GM19351 (cell line): ENCODE measurements around the gene RIPOR3.
"Not testable (repeated sequence)": the region's sequence is repeated elsewhere in the genome, so short reads cannot be mapped to it uniquely, and the experiment has no call there.

Experiments
- ATAC-seq: cut with Tn5 transposase; IDR thresholded peaks from one replicate; pipeline ENCODE4 v1.9.1; 2021; ENCODE audit warnings: mild to moderate bottlenecking, moderate library complexity; ENCODE audit not compliant: unreplicated experiment

RIPOR3 gene

DNA sequence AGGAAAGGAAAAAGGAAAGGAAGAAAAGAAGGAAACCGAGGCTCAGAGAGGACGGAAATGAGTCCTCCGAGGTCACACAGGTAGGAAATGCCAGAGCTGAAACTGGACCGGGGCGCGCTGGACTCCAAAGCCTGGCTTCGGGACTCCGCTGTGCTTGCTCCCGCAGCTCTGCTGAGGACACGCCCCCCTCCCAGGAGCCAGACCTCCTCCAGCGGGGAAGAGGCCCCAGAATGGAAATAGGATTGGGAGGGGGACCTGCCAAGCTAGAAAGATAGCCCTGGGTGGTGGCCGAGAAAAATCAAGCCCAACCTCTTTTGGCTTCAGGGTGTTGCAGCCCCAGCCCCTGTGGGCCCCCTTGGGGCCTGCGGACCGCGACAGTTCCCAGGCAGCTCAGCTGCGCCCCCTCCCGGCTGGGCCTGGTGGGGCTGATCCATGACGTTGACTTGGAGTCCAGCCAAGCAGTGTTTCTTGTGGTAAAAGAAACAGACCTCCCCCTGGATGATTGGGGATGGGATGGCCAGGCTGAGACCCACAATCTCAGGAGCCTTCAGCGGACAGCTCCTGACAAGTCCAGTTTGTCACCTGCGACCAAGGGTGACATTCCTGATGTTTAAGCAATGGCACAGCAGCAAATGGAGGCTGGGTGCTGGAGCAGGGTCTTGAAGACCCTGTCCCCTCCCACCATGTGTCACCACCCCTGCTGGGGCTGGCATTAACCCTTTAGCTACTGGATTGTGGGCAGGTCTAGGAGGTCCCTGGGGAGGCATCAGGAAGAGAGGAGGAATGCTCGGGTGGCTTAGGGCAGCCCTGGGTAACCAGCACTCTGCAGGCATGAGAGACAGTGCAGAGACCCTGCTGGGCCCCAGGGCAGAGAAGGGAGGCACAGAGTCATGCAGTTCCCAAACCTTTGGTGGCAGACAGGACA lies 55.4 kb downstream of the RIPOR3 start:
- no peak for ATAC-seq

DNA sequence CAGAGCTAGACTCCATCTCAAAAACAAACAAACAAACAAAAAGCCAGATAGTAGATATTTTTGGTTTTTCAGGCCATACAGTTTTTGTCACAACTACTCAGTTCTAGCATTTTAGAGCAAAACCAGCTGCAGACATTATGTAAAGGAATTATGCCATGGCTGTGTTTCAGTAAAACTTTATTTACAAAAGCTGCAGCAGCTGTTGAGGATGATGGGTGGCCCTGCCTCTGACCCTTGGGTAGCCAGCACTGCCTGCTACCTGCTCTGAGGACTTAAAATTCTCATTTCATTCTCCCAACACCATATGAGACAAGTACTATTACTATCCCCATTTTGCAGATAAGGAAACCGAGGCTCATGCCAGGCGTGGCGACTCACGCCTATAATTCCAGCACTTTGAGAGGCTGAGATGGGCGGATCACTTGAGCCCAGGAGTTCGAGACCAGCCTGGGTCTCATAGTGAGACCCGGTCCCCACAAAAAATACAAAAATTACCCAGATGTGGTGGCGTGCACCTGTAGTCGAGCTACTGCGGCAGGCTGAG lies 56.3 kb downstream of the RIPOR3 start:
- ATAC-seq: no peak

DNA sequence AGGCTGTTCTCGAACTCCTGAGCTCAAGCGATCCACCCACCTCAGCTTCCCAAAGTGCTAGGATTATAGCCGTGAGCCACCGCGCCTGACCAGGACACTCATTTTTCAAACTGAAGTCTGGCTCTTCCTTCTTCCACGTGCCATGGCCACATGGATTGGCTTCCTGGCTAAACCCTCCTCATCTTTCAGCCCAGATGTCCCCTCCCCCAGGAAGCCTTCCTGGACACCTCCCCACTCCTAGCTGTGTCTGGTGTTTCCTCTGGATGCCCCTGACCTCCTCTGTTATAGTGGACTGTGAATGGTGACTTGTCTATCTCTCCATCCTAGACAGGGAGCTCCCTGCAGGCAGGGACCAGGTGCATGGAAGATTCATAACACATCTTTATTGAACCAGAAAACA lies 57.2 kb downstream of the RIPOR3 start:
- ATAC-seq: no peak

DNA sequence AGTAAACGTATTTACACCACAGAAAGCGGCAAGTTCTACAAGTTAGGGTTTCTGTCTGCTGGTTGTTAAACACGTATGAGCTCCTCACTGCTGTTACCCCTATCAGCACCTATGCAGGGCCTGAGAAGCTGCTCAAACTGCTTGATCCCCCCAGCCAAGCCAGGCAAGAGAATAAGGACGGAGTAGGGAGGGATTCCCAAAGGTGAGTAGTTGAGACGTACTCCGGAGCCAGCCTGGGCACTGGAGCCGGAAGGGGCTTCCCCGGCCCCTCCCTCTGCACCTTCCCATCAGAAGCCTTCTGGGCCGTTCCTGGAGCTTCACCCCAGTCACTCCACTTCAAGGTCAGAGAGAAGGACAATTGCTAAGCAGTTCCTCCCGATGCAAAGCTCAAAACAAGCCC lies 58.0 kb downstream of the RIPOR3 start:
- ATAC-seq: no peak

DNA sequence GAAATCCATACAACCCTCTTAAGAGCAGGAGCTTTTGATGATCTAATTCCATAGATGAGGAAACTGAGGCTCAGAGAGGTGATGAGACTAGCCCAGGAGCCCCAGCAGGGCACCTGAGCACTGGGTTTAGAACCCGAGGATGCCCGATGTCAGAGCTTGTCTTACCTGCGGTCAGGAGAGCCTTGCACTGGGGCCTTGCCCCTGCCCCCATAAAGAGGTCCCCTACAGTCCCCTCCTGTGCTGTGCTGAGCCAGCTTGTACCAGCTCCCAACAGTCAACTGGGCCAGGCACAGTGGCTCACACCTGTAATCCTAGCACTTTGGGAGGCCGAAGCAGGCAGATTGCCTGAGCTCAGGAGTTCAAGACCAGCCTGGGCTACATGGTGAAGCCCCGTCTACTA lies 58.6 kb downstream of the RIPOR3 start:
- no peak for ATAC-seq

DNA sequence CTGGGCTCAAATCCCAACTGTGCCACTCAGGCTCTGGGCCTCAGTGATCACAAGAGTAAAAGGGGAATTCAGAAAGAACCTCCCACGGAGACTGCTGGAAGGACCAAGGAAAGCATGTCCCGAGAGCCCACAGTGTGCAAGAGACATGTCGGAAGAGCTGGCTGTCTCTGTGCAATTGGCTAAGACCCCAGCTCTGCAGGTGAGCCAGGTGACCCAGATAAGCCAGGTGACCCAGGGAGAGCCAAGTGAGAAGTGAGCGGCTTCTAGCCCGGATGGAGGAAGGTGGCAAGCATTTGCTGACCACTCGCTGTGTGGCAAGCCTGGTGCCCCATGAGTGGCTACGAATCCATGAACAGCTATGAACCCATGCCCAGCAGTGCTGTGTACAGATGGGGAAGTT lies 59.1 kb downstream of the RIPOR3 start:
- ATAC-seq: no peak

DNA sequence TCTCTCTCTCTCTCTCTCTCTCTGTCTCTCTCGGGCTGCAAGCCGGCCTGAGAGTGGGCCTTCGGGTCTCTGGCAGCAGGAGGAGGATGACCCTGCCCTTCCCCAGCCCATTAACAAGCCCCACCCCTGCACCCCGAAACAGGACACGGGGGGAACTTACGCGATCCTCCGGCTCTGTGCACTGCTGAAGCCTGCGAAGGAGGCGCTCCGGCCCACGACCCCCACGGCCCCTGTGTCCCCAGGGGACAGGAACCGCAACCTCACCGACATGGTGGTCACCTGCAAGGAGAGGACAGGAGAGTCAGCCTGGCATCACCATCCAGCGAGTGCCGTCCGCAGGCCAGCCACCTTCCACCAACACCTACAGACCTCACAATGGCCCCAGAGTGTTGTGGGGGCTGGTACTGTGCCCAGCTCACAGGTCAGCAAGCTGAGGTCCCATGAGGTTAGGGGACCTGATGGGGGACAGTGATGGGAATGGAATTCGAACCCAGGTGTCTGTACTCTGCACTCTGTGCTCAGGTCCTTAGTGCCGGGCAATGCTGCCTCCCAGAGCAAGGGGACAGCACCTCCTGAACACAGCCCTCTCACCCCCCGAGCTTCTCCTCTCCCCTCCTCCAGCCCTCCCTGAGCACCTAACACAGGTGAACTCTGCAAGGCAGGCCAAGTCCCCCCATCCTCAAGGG lies 60.6 kb downstream of the RIPOR3 start:
- ATAC-seq: no peak

DNA sequence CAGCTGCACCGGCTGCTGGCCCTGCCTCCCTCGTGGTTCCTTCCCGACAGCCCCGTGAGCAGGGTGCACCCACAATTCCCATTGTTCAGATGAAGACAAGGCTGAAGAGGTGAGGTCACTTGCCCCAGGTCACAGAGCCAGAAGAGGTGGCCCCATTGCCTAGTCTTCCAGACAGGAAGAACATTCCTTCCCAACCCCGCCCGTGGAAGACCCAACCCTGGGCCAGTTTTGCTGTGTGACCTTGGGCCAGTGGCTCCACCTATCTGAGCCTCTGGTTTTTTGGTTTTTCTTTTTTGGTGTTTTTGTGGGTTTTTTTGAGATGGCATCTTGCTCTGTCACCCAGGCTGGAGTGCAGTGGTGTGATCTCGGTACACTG lies 61.7 kb downstream of the RIPOR3 start:
- ATAC-seq: no peak

DNA sequence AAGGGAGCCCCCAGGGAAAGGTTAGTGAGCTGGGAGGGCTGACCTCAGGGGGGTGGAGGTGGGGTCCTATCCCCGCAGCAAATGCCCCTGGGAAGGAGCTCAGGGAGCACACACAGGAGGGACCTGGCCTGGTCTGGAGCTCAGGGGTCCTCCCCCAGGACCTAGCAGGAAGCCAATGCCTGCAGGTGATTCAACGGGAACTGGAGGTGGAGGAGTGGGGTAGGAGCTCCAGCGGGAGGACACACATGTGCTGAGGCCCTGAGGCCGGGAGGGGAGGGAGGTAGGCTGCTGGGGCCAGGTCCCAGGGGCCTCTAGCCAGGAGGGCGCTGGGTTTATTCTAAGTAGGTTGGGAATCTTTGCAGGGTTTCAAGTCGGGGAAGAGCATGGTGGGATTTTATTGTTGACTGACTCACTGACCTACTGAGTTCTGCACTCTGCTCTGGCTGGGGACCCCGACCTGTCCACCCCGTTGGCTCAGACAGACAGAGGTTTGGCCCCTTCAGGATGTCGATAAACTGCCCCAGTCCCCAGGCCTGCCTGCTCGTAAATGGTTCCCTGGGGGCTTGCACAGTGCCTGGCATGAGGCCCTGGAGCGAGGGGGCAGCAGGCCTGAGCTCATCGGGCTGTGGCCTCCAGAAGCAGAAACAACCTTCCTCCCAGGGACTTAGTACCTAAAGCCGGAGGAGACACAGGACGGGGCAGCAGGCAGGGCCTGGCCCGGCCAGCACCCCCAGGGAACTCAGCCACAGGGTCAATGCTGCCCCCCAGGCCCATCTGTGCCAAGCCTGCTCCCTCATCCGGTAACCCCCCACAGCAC lies 62.3 kb downstream of the RIPOR3 start:
- no peak for ATAC-seq

DNA sequence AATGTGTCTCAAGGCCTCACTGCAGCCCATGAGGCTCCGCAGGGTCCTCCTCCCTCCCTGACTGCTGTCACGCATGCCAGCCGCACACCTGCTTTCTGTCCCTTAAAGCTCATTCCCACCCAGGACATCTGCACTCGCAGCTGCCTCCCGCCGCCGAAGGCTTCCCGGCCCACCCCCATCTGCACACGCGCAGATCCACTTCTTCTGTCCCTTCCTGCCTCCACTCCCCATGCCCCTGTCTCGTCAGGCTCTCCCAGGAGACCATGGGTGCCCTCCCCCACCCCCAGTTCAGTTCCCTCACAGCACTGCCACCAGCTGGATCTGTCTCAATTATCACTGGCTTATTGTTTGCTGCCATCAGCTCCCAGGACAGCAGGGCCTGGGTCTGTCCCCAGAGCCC lies 63.0 kb downstream of the RIPOR3 start:
- no peak for ATAC-seq

DNA sequence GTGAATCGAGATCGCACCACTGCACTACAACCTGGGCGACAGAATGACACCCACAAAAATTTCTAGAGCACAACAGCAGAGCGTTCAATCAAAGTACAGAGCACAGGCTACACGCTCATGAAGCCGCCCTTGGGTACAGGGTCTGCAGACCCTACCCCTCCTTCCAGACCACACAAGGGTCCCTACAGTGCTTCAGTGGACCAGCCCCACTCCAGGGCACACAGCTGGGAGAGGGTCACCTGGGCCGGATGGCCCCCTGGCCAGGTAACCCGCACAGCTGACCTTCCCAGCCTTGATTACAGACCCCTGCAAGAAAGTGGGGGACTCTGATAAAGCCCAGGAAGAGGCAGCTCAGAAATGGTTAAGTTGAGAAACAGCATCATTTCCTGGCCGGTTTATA lies 63.6 kb downstream of the RIPOR3 start:
- no peak for ATAC-seq

DNA sequence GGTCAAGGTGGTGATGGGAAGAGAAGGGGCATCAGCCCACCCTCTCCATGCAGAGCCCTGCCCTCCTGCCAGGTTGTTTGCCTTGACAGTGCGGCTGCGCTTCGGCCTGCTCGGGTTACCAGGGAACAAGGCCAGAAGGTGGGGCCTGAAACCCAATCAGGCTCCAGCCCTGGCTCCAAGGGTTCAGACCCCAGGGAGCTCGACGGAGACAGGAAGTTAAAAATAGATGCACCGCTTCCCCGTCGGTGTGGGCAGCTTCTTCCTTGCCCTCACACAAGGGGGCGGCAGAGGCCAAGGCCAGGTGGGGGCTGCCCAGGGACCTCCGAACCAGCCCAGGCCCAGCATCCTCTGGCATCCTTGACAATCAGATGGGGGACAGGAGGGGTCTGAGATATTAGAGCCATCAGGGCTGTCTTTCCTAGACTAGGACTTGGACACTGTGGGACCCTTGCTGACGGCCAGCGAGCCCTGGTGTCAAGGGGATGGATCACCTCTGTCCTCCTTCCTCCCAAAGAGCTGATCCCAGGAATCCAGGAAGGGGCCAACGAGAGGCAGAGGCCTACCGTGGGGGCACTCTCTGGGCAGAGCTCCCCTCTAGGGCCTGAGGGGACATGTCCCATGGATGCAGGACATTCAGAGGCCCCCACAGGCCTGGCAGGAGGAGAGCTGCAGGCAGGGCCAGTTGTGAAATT lies 65.2 kb downstream of the RIPOR3 start:
- no peak for ATAC-seq

DNA sequence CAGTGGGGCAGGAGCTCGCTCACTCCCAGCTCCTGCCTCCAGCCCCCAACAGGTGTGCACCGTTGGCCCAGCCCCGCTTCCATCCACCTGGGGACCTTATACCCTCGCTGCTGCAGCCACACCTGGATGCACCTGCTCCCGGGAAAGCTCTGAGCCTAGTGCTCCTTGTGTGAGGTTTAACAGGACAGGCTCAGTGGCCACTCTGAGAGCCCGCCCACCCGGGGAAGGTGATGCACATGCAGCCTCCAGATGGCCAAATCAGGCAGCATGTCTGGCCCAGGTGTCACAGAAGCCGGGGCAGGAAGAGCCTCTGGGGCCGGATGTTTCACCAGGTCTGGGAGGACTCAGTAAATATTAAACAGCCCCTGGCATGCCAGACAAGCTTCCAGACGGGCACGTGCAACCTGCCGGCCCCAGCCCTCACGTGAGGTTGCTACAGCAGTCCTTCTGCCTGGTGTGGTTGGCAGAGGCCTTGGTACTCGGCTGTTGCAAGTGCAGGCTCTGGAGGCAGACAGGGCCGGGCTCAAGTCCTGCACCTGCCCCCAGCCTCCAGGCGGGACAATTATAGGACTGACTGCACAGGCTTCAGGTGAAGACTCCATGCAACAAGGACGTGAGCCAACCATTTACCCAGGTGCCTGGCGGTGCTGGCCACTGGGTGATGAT lies 66.9 kb downstream of the RIPOR3 start:
- ATAC-seq: no peak

DNA sequence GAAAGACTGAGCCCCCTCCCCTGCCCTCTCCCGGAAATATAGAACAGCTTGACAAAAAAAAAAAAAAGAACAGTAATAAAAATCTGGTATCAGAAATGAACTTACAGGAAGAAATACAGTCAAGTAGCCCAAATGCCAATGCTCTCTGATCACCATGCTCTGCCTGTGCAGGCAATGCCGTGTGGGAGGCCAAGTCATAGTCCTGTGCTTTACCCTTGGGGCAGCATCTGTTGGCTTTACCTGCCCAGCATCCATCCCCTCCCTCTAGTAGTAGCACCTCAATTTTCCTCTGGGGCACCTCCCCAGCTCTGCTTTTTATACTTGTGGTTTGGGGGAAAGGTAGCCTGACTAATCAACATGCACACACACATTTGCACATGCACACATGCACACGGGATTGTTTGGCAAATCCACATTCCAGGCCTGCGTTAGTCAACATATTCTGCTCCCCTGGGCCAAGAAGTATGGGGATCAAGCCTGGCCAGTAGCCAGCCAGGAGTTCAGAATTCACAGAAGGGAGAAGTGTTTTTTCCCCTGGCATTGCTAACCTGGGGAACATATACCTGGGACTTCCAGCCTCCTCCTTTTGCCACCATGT lies 70.2 kb downstream of the RIPOR3 start:
- no peak for ATAC-seq

DNA sequence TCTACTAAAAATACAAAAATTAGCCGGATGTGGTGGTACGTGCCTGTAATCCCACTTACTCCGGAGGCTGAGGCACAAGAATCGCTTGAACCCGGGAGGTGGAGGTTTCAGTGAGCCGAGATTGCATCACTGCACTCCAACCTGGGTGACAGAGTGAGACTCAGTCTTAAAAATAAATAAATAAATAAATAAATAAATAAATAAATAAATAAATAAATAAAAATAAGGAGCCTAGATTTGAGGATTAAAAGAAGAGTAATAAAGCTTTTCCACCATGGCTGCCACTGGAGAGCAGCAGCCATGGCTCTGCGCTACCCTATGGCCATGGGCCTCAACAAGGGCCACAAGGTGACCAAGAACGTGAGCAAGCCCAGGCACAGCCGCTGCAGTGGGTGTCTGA lies 70.9 kb downstream of the RIPOR3 start:
- ATAC-seq: not testable (repeated sequence)

DNA sequence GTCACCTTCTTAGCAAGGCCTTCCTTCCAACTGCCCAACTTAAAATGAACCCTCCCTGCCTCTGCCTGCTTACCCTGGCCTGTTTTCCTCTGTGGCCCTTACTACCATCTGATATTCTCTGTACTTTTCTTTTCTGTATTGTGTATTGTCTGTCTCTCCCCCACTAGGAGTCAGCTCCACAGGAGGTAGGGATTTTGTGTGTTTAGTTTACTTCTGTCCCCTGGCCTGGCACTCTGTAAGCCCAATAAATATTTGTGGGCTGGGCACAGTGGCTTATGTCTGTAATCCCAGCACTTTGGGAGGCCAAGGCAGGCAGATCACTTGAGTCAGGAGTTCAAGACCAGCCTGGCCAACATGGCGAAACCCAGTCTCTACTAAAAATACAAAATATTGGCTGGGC lies 72.8 kb downstream of the RIPOR3 start:
- no peak for ATAC-seq

DNA sequence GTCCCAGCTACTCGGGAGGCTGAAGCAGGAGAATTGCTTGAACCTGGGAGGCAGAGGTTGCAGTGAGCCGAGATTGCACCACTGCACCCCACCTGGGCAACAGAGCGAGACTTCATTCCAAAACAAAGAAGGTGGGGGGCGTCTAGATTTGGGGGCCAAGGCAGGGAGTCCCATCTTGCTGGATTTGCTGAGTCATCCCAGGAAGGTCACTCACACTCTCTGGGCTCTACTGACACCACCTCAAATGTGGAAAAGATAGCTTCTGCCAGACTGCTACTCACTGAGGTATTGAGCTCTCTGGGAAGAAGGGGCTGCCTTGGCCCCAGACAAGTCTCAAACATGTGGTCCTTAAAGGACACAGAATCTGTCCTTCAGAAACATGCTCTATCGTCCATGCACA lies 74.3 kb downstream of the RIPOR3 start:
- no peak for ATAC-seq

DNA sequence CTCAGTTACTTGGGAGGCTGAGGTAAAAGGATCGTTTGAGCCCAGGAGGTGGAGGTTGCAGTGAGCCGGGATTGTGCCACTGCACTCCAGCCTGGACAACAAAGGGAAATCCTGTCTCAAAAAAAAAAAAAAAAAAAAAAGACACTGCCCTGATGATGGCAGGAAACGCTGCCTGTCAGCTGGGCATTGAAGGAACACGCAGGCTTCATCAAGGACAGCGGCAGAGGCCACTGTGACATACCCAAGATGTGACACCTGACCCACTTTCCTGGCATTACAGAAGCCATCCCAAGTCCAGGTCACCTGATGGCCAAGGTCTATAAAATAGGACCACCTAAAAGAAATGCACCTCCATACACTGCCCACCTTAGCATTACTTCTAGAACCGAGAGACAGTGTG lies 75.9 kb downstream of the RIPOR3 start:
- ATAC-seq: no peak

DNA sequence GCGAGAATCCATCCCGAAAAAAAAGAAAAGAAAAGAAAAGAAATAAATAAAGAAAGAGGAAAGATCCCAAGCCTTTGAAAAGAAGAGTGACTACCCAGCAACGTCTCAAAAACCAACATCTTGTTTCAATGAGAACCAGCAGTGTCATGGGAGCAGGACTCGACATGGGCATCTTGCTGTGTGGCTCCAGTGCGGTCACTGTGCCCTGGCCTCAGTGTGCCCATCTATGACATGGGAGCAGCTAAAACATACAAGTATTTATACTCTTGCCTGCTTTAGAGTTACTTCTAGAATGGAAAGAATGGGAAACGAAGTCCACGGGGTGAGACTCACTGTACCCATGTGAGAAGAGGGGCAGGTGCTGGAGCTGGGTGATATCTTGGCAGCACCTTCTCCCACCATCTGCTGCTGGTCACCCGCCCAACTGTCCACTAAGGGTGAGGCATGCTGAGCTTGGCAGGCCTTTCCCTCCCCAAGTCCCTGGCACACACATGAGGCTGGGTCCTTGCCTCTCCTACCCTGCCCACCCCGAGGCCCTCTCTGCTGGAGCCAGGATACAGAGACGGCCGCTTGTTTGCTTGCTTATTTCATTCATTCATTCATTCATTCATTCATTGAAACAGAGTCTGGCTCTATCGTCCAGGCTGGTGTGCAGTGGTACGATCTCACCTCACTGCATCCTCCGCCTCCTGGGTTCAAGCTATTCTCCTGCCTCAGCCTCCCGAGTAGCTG lies 77.7 kb downstream of the RIPOR3 start:
- no peak for ATAC-seq
